ENCODE measurements around the gene NAT8.
"Not testable (repeated sequence)": the region's sequence is repeated elsewhere in the genome, so short reads cannot be mapped to it uniquely, and the experiment has no call there.

The NAT8 gene

GRCh38 chr2:73611867-73612266 is 30.4 kb downstream of the NAT8 start:
- no peak overlapping the region for H3K4me3 Mint-ChIP-seq
- no peak for DNase-seq
- H3K36me3 Mint-ChIP-seq (ENCODE audit: low read depth) = peaks cover 38% of the 10 kb centered on the region
- no peaks in the 10 kb centered on the region for H3K27me3 Mint-ChIP-seq
- H3K27ac Mint-ChIP-seq = peak overlapping the region; percentile 4
- H3K4me1 Mint-ChIP-seq (ENCODE audit: low read depth) = peaks cover 22% of the 10 kb centered on the region
- H3K9me3 Mint-ChIP-seq = no peaks in the 10 kb centered on the region

DNA sequence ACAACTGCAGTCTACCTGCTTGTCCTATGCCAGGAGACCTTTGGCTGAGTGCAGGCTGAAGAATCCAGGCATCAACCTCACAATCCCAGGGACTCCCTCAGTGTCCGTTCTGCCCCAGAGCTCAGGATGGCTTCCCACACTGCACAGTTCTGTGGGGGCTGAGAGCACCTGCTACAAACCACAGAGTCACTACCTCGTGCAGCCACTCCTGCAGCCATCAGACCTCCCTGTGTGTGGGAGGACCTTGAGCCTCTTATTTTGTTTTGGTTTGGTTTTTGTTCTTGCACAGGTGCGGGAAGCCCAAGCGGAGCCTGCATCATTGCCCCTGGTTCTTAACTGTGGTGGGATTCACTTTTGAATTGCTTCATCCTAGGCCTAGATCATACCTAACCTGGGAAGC is 31.0 kb downstream of the NAT8 start:
- Mint-ChIP-seq H3K27me3 (no peaks in the 10 kb centered on the region), H3K9me3 (no peaks in the 10 kb centered on the region), H3K36me3 (ENCODE audit: low read depth) (peaks cover 45% of the 10 kb centered on the region), H3K4me1 (ENCODE audit: low read depth) (peaks cover 22% of the 10 kb centered on the region), H3K27ac (no peak overlapping the region), H3K4me3 (no peak overlapping the region)
- DNase-seq = no peak

DNA sequence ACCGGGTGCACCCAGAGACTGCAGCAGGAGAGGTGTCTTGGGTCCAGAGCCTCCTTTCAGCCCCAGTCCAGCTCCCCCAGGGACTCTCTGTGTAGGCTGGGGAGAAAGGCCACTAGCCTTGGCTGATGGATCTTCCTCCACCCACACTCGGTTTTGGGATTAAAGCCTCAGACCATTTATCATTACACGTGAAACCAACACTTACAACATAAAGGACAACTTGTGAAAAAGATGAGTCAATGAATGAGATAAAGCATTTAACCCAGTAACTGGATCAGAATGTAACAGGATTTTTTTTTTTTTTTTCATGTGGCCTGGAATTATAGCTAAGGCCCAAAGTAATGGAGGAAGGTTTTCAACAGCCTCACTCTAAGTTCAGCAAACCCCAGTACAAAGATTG is 32.1 kb downstream of the NAT8 start:
- no peak for DNase-seq
- Mint-ChIP-seq H3K27me3 (no peaks in the 10 kb centered on the region), H3K4me1 (ENCODE audit: low read depth) (peaks cover 22% of the 10 kb centered on the region), H3K36me3 (ENCODE audit: low read depth) (peaks cover 51% of the 10 kb centered on the region), H3K9me3 (no peaks in the 10 kb centered on the region), H3K4me3 (no peak overlapping the region), H3K27ac (no peak overlapping the region)

DNA sequence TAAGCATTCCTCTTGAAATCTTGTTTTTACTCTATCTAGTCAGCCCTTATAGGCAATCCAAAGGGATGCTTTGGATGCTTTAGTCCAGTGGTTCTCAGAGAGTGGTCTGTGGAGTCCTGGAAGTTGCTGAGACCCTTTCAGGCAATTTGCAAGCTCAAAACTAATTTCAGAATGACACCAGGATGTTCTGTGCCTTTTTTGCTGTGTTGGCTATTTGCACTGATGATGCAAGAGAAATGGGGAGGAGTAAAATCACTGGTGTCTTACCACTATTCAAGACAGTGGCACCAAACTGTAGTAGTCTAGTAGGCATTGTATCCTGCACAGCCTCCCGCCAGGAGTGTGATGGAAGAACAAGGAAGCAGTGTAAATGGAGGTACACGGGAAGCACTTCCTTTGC is 37.6 kb downstream of the NAT8 start:
- not testable (repeated sequence) for DNase-seq; H3K4me1 Mint-ChIP-seq (ENCODE audit: low read depth); H3K27me3 Mint-ChIP-seq; H3K27ac Mint-ChIP-seq; H3K9me3 Mint-ChIP-seq; H3K4me3 Mint-ChIP-seq
- H3K36me3 Mint-ChIP-seq (ENCODE audit: low read depth) = peaks cover 78% of the 10 kb centered on the region

- DNase-seq; H3K9me3 Mint-ChIP-seq; H3K27me3 Mint-ChIP-seq; H3K4me3 Mint-ChIP-seq; H3K4me1 Mint-ChIP-seq (ENCODE audit: low read depth): not testable (repeated sequence)
- Mint-ChIP-seq H3K36me3 (ENCODE audit: low read depth) (peaks cover 70% of the 10 kb centered on the region), H3K27ac (peak overlapping the region; percentile 60)
Observed at GRCh38 chr2:73603099-73603588, 39.1 kb downstream of the NAT8 start.

- Mint-ChIP-seq H3K9me3 (no peaks in the 10 kb centered on the region), H3K27me3 (no peaks in the 10 kb centered on the region), H3K36me3 (ENCODE audit: low read depth) (peaks cover 60% of the 10 kb centered on the region), H3K4me3 (no peak overlapping the region), H3K27ac (peak overlapping the region; percentile 15), H3K4me1 (ENCODE audit: low read depth) (peaks cover 8% of the 10 kb centered on the region)
- no peak for DNase-seq
Observed at GRCh38 chr2:73601780-73602179, 40.4 kb downstream of the NAT8 start.

- H3K4me1 Mint-ChIP-seq (ENCODE audit: low read depth) = no peaks in the 10 kb centered on the region
- DNase-seq = no peak
- peaks cover 38% of the 10 kb centered on the region for H3K36me3 Mint-ChIP-seq (ENCODE audit: low read depth)
- H3K9me3 Mint-ChIP-seq = no peaks in the 10 kb centered on the region
- no peak overlapping the region for H3K4me3 Mint-ChIP-seq
- H3K27ac Mint-ChIP-seq = no peak overlapping the region
- H3K27me3 Mint-ChIP-seq = no peaks in the 10 kb centered on the region
Observed at GRCh38 chr2:73594251-73594650, 48.0 kb downstream of the NAT8 start.

DNA sequence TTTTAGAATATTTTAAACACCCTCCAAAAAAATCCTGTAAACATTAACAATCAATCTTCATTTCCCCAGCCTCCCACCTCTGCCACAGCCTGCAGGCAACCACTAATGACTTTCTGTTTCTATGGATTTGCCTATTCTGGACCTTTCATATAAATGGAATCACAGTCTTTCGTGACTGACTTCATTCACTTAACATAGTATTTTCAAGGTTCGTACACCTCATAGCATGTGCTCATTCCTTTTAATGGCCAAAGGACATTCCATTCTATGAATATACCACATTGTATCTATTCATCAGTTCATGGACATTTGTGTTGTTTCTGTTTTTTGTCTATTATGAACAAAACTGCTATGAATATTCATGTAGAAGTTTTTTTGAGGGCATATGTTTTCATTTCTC is 48.5 kb downstream of the NAT8 start:
- Mint-ChIP-seq H3K4me1 (ENCODE audit: low read depth) (no peaks in the 10 kb centered on the region), H3K9me3 (no peaks in the 10 kb centered on the region), H3K27ac (no peak overlapping the region), H3K36me3 (ENCODE audit: low read depth) (peaks cover 38% of the 10 kb centered on the region), H3K27me3 (no peaks in the 10 kb centered on the region), H3K4me3 (no peak overlapping the region)
- no peak for DNase-seq
